Endodermal cell (in vitro differentiated cells): ENCODE results near the gene ACSF2. TPM values are rescaled to one million over a fixed set of nuclear protein-coding genes. Genes with fewer than 3 reads are reported as not detected.

Experiments used
- DNase-seq: peaks from one replicate; pipeline ENCODE4 v3.0.0-alpha.2; 2017
- H3K27ac ChIP-seq: 2 replicates; pipeline ENCODE4 v1.5.1; 2013; ENCODE audit warnings: mild to moderate bottlenecking, low read depth, low read length, moderate library complexity
- H3K27me3 ChIP-seq: 2 replicates; pipeline ENCODE4 v1.6.1; 2013; ENCODE audit warnings: mild to moderate bottlenecking, low read length, moderate library complexity; ENCODE audit not compliant: insufficient read depth, control insufficient read depth, poor library complexity, severe bottlenecking
- H3K36me3 ChIP-seq: 2 replicates; pipeline ENCODE4 v1.7.0; 2013; ENCODE audit warnings: mild to moderate bottlenecking, low read length, moderate library complexity; ENCODE audit not compliant: control insufficient read depth, insufficient read depth
- H3K4me1 ChIP-seq: one replicate; pipeline ENCODE4 v1.7.0; 2013; ENCODE audit warnings: low read length; ENCODE audit not compliant: control insufficient read depth, insufficient read depth
- H3K4me3 ChIP-seq: 2 replicates; pipeline ENCODE4 v1.5.1; 2013; ENCODE audit warnings: mild to moderate bottlenecking, low read length, moderate library complexity
- H3K9ac ChIP-seq: 2 replicates; pipeline ENCODE4 v1.6.1; 2013; ENCODE audit warnings: mild to moderate bottlenecking, low read length, moderate library complexity; ENCODE audit not compliant: poor library complexity, severe bottlenecking; ENCODE audit errors: extremely low read depth
- H3K9me3 ChIP-seq: 2 replicates; pipeline ENCODE4 v1.6.1; 2013; ENCODE audit warnings: mild to moderate bottlenecking, low read length, moderate library complexity; ENCODE audit not compliant: control insufficient read depth
- H3K27ac Mint-ChIP-seq: 2 replicates; pipeline ENCODE4 v1.8.0; 2020; ENCODE audit warnings: mixed read lengths
- H3K27me3 Mint-ChIP-seq: 2 replicates; pipeline ENCODE4 v1.8.0; 2021; ENCODE audit warnings: mild to moderate bottlenecking, mixed read lengths; ENCODE audit not compliant: insufficient read depth
- H3K36me3 Mint-ChIP-seq: 2 replicates; pipeline ENCODE4 v1.8.0; 2020; ENCODE audit warnings: low read depth, mixed read lengths
- H3K4me1 Mint-ChIP-seq: 2 replicates; pipeline ENCODE4 v1.8.0; 2020; ENCODE audit warnings: mixed read lengths
- H3K4me3 Mint-ChIP-seq: 2 replicates; pipeline ENCODE4 v1.8.0; 2020; ENCODE audit warnings: mild to moderate bottlenecking, moderate library complexity, mixed read lengths
- H3K9me3 Mint-ChIP-seq: 2 replicates; pipeline ENCODE4 v1.8.0; 2020; ENCODE audit warnings: mild to moderate bottlenecking, mixed read lengths
- WGBS, 2 experiments: methylation state at CpG; one replicate each; pipeline versions ENCODE4 v1.1.5 to v1.1.7; 2013; ENCODE audit warnings: missing lambda C conversion rate in 2 of 2, mixed read lengths in 1 of 2; ENCODE audit not compliant: insufficient coverage in 1 of 2, insufficient read length in 1 of 2; 5-methylcytosine and 5-hydroxymethylcytosine counted together
- total RNA-seq, 2 donors: library from RNA; stranded (reverse); fragmentation: NEBNext Ultra II Directional in 1 of 2; extraction: Animal tissue kit (Norgen Biotek cat#: 25700) in 1 of 2; gene quantifications; 2 replicates in 1 of 2; 3 replicates in 1 of 2; pipeline ENCODE4 v1.2.1, GENCODE V29; 2021
- TF ChIP-seq, protein P1 (sequence below): fragments of 200-600 bp; sonication (generic); conservative IDR thresholded peaks from 2 replicates; pipeline ENCODE4 v1.5.0; 2021; ENCODE audit warnings: antibody characterized with exemption, mild to moderate bottlenecking

The ACSF2 gene
- total RNA-seq, 2 donors from 2014 or later: 61.7 to 76.5 TPM

DNA sequence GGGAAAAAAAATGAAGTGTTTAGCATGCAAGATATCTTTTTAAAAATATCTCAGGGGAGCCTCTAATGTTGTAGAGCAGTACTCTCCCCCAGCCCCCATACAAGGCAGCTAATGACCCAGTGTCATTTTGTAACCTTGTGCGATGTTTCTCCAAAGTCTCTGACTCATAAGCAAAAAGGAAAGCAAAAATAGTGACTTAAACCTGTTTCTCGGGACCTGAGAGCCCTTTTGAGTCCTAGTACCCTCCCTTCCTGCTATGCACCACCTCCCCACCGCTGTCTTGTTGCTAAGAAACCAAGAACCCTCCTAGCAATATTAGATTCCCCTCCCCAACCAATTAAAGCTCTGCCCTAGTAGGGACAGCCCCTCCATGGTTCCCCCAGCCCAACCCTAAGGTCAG, 85.0 kb downstream of the ACSF2 start:
- peaks cover 3% of the 10 kb centered on the region for H3K27me3 ChIP-seq
- H3K4me1 ChIP-seq: no peaks in the 10 kb centered on the region
- H3K9me3 Mint-ChIP-seq: no peaks in the 10 kb centered on the region
- no peaks in the 10 kb centered on the region for H3K36me3 ChIP-seq
- DNase-seq: peak; percentile 45
- peaks cover 9% of the 10 kb centered on the region for H3K27me3 Mint-ChIP-seq
- no peaks in the 10 kb centered on the region for H3K36me3 Mint-ChIP-seq
- no peaks in the 10 kb centered on the region for H3K9me3 ChIP-seq
- WGBS, 2 experiments: 51 to 78% methylated on average over 3 of the region's 3 CpGs
- H3K27ac Mint-ChIP-seq: no peak overlapping the region
- peaks cover 11% of the 10 kb centered on the region for H3K4me1 Mint-ChIP-seq
- H3K9ac ChIP-seq: no peak overlapping the region
- TF ChIP-seq, protein P1, sequence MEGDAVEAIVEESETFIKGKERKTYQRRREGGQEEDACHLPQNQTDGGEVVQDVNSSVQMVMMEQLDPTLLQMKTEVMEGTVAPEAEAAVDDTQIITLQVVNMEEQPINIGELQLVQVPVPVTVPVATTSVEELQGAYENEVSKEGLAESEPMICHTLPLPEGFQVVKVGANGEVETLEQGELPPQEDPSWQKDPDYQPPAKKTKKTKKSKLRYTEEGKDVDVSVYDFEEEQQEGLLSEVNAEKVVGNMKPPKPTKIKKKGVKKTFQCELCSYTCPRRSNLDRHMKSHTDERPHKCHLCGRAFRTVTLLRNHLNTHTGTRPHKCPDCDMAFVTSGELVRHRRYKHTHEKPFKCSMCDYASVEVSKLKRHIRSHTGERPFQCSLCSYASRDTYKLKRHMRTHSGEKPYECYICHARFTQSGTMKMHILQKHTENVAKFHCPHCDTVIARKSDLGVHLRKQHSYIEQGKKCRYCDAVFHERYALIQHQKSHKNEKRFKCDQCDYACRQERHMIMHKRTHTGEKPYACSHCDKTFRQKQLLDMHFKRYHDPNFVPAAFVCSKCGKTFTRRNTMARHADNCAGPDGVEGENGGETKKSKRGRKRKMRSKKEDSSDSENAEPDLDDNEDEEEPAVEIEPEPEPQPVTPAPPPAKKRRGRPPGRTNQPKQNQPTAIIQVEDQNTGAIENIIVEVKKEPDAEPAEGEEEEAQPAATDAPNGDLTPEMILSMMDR: no peak
- no peak overlapping the region for H3K4me3 ChIP-seq
- H3K27ac ChIP-seq: peak overlapping the region; percentile 16
- H3K4me3 Mint-ChIP-seq: no peak overlapping the region

DNA sequence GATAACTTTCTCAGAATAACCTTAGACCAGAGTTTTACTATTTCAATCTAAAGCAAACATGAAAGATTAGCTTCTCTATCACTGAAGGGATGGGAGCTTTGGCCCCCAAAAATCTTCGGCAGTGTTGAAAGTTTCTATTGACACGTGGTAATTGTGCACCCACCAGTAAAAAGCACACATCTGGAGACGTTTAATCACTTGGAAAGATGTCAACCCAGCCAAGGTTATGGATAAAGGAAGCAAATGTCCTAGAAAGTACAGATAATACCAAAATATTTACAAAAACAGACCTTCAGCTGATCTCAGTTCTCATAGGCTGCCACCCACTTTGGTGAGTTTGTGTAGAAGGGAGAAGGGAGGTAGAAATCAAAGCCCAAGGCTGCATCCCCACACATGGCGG, 87.5 kb downstream of the ACSF2 start:
- DNase-seq: no peak
- TF ChIP-seq, protein P1: no peak
- 94% methylated on average over 4 of the region's 4 CpGs; no CpG with 5 or more reads in 1 of the 2 experiments for whole genome bisulfite sequencing, 2 experiments

DNA sequence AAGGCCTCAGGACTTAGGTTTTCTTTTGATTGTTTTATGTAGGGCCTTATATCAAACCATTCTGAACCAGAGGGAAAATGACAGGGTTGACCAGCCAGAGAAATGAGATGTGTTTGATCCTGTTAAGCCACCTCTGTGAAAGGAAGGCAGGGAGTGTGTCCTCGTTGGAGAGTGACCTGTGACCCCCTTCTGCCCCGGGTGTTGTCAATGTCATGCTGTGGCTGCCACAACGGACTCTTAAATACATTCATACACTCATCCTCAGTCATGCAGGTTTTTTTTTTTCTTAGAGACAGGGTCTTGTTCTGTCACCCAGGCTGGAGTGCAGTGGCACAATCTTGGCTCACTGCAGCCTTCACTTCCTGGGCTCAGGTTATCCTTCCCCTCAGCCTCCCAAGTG, 88.4 kb downstream of the ACSF2 start:
- Histone ChIP-seq H3K36me3 (no peaks in the 10 kb centered on the region), H3K27me3 (no peaks in the 10 kb centered on the region), H3K4me3 (no peak overlapping the region), H3K27ac (no peak overlapping the region), H3K9ac (no peak overlapping the region), H3K9me3 (no peaks in the 10 kb centered on the region), H3K4me1 (no peaks in the 10 kb centered on the region)
- Mint-ChIP-seq H3K27me3 (peaks cover 14% of the 10 kb centered on the region), H3K27ac (no peak overlapping the region), H3K9me3 (no peaks in the 10 kb centered on the region), H3K4me1 (peaks cover 3% of the 10 kb centered on the region), H3K4me3 (no peak overlapping the region), H3K36me3 (no peaks in the 10 kb centered on the region)
- DNase-seq: peak; percentile 31
- TF ChIP-seq, protein P1: no peak
- 57 to 74% methylated on average over 3 of the region's 3 CpGs for WGBS, 2 experiments

More for the DNA sequence above, 87.5 kb downstream of the ACSF2 start:
- no peak overlapping the region for H3K4me3 ChIP-seq
- no peaks in the 10 kb centered on the region for H3K4me1 ChIP-seq
- Mint-ChIP-seq H3K27me3 (peaks cover 14% of the 10 kb centered on the region), H3K27ac (no peak overlapping the region), H3K9me3 (no peaks in the 10 kb centered on the region), H3K36me3 (no peaks in the 10 kb centered on the region), H3K4me1 (peaks cover 10% of the 10 kb centered on the region), H3K4me3 (no peak overlapping the region)
- no peak overlapping the region for H3K9ac ChIP-seq
- no peak overlapping the region for H3K27ac ChIP-seq
- no peaks in the 10 kb centered on the region for H3K9me3 ChIP-seq
- H3K27me3 ChIP-seq: no peaks in the 10 kb centered on the region
- no peaks in the 10 kb centered on the region for H3K36me3 ChIP-seq
